ENCODE results near the gene ARHGAP31.

Gene ARHGAP31, protein sequence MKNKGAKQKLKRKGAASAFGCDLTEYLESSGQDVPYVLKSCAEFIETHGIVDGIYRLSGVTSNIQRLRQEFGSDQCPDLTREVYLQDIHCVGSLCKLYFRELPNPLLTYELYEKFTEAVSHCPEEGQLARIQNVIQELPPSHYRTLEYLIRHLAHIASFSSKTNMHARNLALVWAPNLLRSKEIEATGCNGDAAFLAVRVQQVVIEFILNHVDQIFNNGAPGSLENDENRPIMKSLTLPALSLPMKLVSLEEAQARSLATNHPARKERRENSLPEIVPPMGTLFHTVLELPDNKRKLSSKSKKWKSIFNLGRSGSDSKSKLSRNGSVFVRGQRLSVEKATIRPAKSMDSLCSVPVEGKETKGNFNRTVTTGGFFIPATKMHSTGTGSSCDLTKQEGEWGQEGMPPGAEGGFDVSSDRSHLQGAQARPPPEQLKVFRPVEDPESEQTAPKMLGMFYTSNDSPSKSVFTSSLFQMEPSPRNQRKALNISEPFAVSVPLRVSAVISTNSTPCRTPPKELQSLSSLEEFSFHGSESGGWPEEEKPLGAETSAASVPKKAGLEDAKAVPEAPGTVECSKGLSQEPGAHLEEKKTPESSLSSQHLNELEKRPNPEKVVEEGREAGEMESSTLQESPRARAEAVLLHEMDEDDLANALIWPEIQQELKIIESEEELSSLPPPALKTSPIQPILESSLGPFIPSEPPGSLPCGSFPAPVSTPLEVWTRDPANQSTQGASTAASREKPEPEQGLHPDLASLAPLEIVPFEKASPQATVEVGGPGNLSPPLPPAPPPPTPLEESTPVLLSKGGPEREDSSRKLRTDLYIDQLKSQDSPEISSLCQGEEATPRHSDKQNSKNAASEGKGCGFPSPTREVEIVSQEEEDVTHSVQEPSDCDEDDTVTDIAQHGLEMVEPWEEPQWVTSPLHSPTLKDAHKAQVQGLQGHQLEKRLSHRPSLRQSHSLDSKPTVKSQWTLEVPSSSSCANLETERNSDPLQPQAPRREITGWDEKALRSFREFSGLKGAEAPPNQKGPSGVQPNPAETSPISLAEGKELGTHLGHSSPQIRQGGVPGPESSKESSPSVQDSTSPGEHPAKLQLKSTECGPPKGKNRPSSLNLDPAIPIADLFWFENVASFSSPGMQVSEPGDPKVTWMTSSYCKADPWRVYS (N-terminal part only)

GRCh38 chr3:119293871-119294695 lies at the start of gene ARHGAP31:
TSS of gene ARHGAP31 (plus strand) at chr3:119294383. CDS start at chr3:119294905, 522 bp downstream.
- TF ChIP-seq, protein P1, sequence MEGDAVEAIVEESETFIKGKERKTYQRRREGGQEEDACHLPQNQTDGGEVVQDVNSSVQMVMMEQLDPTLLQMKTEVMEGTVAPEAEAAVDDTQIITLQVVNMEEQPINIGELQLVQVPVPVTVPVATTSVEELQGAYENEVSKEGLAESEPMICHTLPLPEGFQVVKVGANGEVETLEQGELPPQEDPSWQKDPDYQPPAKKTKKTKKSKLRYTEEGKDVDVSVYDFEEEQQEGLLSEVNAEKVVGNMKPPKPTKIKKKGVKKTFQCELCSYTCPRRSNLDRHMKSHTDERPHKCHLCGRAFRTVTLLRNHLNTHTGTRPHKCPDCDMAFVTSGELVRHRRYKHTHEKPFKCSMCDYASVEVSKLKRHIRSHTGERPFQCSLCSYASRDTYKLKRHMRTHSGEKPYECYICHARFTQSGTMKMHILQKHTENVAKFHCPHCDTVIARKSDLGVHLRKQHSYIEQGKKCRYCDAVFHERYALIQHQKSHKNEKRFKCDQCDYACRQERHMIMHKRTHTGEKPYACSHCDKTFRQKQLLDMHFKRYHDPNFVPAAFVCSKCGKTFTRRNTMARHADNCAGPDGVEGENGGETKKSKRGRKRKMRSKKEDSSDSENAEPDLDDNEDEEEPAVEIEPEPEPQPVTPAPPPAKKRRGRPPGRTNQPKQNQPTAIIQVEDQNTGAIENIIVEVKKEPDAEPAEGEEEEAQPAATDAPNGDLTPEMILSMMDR (IDR thresholded peaks at IDR 0.05; ENCODE audit: low read depth, low read length) = no peak
- peak; percentile 43 for DNase-seq
- peak within 1 kb of the TSS; percentile 66 for H3K4me3 ChIP-seq (ENCODE audit: low read depth, low read length)
- no peaks in the 10 kb centered on the region for H3K27me3 ChIP-seq (ENCODE audit: insufficient read depth, low read depth, severe bottlenecking)
- no peaks in the 10 kb centered on the region for H3K36me3 ChIP-seq
- H3K27ac ChIP-seq = no peak within 1 kb of the TSS
- no peaks in the 10 kb centered on the region for H3K9me3 ChIP-seq (ENCODE audit: severe bottlenecking)

GRCh38 chr3:119245778-119246177 lies 48.4 kb upstream of the ARHGAP31 start:
- no peaks in the 10 kb centered on the region for H3K9me3 ChIP-seq (ENCODE audit: severe bottlenecking)
- TF ChIP-seq, protein P1 (IDR thresholded peaks at IDR 0.05; ENCODE audit: low read depth, low read length) = no peak
- DNase-seq = no peak

GRCh38 chr3:119255214-119255613 lies 39.0 kb upstream of the ARHGAP31 start:
- DNase-seq = no peak
- no peak overlapping the region for H3K27ac ChIP-seq
- no peaks in the 10 kb centered on the region for H3K27me3 ChIP-seq (ENCODE audit: insufficient read depth, low read depth, severe bottlenecking)
- no peaks in the 10 kb centered on the region for H3K36me3 ChIP-seq
- H3K9me3 ChIP-seq (ENCODE audit: severe bottlenecking) = no peaks in the 10 kb centered on the region
- H3K4me3 ChIP-seq (ENCODE audit: low read depth, low read length) = no peak overlapping the region
- TF ChIP-seq, protein P1 (IDR thresholded peaks at IDR 0.05; ENCODE audit: low read depth, low read length) = no peak

More at GRCh38 chr3:119245778-119246177, 48.4 kb upstream of the ARHGAP31 start:
- H3K27me3 ChIP-seq (ENCODE audit: insufficient read depth, low read depth, severe bottlenecking) = no peaks in the 10 kb centered on the region
- no peaks in the 10 kb centered on the region for H3K36me3 ChIP-seq
- no peak overlapping the region for H3K4me3 ChIP-seq (ENCODE audit: low read depth, low read length)
- no peak overlapping the region for H3K27ac ChIP-seq

- no peaks in the 10 kb centered on the region for H3K9me3 ChIP-seq (ENCODE audit: severe bottlenecking)
- H3K27ac ChIP-seq = no peak overlapping the region
- H3K27me3 ChIP-seq (ENCODE audit: insufficient read depth, low read depth, severe bottlenecking) = no peaks in the 10 kb centered on the region
- TF ChIP-seq, protein P1 (IDR thresholded peaks at IDR 0.05; ENCODE audit: low read depth, low read length) = no peak
- no peak for DNase-seq
- H3K36me3 ChIP-seq = no peaks in the 10 kb centered on the region
- no peak overlapping the region for H3K4me3 ChIP-seq (ENCODE audit: low read depth, low read length)
These were observed 37.1 kb upstream of the ARHGAP31 start for GRCh38 chr3:119257111-119257510.

All from WERI-Rb-1 (cell line).